ENCODE measurements around the gene RUNX2. TPM values are rescaled to one million over a fixed set of nuclear protein-coding genes. Genes with fewer than 3 reads are reported as not detected.
A peak's percentile ranks its signal among the peaks of the same experiment; 100 is the strongest.
"Not testable (repeated sequence)": the region's sequence is repeated elsewhere in the genome, so short reads cannot be mapped to it uniquely, and the experiment has no call there.

RUNX2 gene
- total RNA-seq, 2 donors from 2014 or later = 6.7 to 29.5 TPM

DNA sequence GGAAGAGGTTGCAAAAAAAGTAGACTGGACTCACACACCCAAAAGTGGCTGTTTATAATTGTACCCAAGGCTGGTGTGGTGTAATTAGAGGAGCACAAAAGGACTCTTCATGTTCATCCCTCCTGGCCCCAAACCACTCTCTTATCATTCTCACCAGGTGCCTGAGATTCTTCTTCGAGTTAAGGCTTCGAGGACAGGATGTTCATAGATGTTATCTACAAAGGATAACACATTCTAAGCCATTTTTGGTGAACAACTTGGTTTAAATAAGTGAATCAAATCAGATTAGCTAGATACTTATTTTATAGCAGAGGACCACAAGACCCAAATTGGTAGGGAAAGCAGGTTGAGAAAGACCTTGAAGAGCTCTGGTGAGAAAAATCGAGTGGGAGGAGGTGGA, 122.7 kb downstream of the RUNX2 start:
- no peak overlapping the region for H3K4me3 Mint-ChIP-seq
- peaks cover 31 to 69% of the 10 kb centered on the region in 2 donors for H3K4me1 Mint-ChIP-seq (ENCODE audit: low read depth in 2 of 2)
- no peaks in the 10 kb centered on the region for H3K9me3 Mint-ChIP-seq
- DNase-seq (ENCODE audit: low spot score) = no peak
- ATAC-seq = no peak
- H3K36me3 Mint-ChIP-seq = peaks cover 11% of the 10 kb centered on the region
- H3K27ac Mint-ChIP-seq = no peak overlapping the region
- H3K27me3 Mint-ChIP-seq = peaks cover 0 to 12% of the 10 kb centered on the region in 2 donors

GRCh38 chr6:45454008-45454911, 126.1 kb downstream of the RUNX2 start:
- H3K36me3 Mint-ChIP-seq = peaks cover 12% of the 10 kb centered on the region
- H3K27ac Mint-ChIP-seq = no peak overlapping the region
- peak overlapping the region; percentile 28 for H3K4me3 Mint-ChIP-seq
- ATAC-seq (peak in 1 of 2 donors; percentile 70), DNase-seq (ENCODE audit: low spot score) (no peak)
- H3K9me3 Mint-ChIP-seq = no peaks in the 10 kb centered on the region
- peaks cover 0 to 6% of the 10 kb centered on the region in 2 donors for H3K27me3 Mint-ChIP-seq
- peaks cover 12 to 53% of the 10 kb centered on the region in 2 donors for H3K4me1 Mint-ChIP-seq (ENCODE audit: low read depth in 2 of 2)

DNA sequence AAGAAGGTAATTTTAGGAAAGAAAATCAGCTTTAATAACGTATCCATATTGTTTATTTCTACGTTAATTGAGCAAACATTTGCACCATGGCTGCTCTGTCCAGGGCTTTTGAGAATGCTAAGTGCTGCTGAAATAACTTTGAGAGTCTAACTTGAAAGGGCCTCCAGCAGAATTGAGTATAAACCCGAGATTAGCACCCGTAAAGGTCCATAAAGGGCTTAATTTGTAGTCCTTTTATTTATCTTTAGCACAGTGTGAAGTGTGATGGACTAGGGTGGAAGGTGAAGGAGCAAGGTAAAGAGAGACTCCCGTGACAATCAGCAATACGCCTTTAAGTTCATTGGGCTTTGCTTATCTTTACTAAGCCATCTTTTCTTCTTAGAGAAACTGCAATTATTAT, 127.3 kb downstream of the RUNX2 start:
- ATAC-seq (no peak), DNase-seq (ENCODE audit: low spot score) (no peak)
- peaks cover 0 to 6% of the 10 kb centered on the region in 2 donors for H3K27me3 Mint-ChIP-seq
- H3K4me3 Mint-ChIP-seq = no peak overlapping the region
- H3K9me3 Mint-ChIP-seq = no peaks in the 10 kb centered on the region
- no peak overlapping the region for H3K27ac Mint-ChIP-seq
- peaks cover 11 to 49% of the 10 kb centered on the region in 2 donors for H3K4me1 Mint-ChIP-seq (ENCODE audit: low read depth in 2 of 2)
- peaks cover 12% of the 10 kb centered on the region for H3K36me3 Mint-ChIP-seq

DNA sequence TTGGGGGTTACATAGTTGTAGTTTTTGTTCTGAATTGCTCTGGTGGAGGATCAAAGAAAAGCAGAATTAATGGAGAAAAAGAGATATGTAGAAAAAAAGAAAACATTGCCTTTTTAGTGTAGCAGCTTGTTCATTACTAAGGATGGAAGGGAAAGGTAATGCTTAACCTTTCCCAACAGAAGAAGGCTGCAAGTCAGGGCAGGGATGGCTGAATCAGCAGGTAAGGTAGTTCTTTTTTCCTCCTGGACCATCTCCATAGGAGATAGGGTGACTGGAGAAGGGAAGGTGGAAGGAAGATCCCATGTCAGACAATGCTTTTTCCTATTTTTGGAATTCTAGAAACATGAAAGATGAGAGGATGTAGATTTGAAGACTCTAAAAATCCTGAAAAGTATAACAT, 129.0 kb downstream of the RUNX2 start:
- Mint-ChIP-seq H3K4me3 (no peak overlapping the region), H3K27me3 (no peaks in the 10 kb centered on the region), H3K9me3 (no peaks in the 10 kb centered on the region), H3K4me1 (ENCODE audit: low read depth in 2 of 2) (peaks cover 9 to 32% of the 10 kb centered on the region in 2 donors), H3K27ac (no peak overlapping the region), H3K36me3 (peaks cover 4% of the 10 kb centered on the region)
- no peak for DNase-seq (ENCODE audit: low spot score)
- no peak for ATAC-seq

- Mint-ChIP-seq H3K27ac (no peak overlapping the region), H3K9me3 (no peaks in the 10 kb centered on the region)
These were observed 130.5 kb downstream of the RUNX2 start for GRCh38 chr6:45458672-45459071.

DNA sequence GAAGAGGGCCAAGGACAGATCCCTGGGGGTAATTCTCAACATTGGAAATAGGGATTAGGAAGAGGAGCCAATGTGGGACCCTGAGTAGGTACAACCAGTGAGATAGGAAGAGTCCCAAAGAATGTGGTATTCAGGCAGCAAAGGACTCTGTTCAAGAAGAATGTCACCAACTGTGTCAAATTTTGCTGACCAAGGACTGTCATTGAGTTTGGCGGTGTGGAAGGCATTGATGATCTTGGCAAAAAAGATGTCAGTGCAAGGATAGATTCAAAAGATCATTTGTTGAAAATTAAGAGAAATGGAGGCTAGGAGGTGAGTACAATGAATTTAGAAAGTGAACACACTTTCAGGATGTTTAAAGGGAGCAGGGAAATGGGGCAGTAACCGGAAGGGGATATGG, 132.0 kb downstream of the RUNX2 start:
- DNase-seq (ENCODE audit: low spot score) (no peak), ATAC-seq (no peak)
- Mint-ChIP-seq H3K9me3 (no peaks in the 10 kb centered on the region), H3K4me1 (ENCODE audit: low read depth in 2 of 2) (peaks cover 0 to 10% of the 10 kb centered on the region in 2 donors), H3K27ac (no peak overlapping the region), H3K4me3 (no peak overlapping the region), H3K36me3 (peaks cover 4% of the 10 kb centered on the region), H3K27me3 (no peaks in the 10 kb centered on the region)

More at GRCh38 chr6:45458672-45459071, 130.5 kb downstream of the RUNX2 start:
- ATAC-seq (no peak), DNase-seq (ENCODE audit: low spot score) (no peak)
- peaks cover 5 to 21% of the 10 kb centered on the region in 2 donors for H3K4me1 Mint-ChIP-seq (ENCODE audit: low read depth in 2 of 2)
- H3K27me3 Mint-ChIP-seq = no peaks in the 10 kb centered on the region
- no peak overlapping the region for H3K4me3 Mint-ChIP-seq
- peaks cover 4% of the 10 kb centered on the region for H3K36me3 Mint-ChIP-seq

GRCh38 chr6:45461486-45461885, 133.4 kb downstream of the RUNX2 start:
- ATAC-seq = no peak
- no peak overlapping the region for H3K4me3 Mint-ChIP-seq
- H3K4me1 Mint-ChIP-seq (ENCODE audit: low read depth in 2 of 2) = peaks cover 0 to 7% of the 10 kb centered on the region in 2 donors

DNA sequence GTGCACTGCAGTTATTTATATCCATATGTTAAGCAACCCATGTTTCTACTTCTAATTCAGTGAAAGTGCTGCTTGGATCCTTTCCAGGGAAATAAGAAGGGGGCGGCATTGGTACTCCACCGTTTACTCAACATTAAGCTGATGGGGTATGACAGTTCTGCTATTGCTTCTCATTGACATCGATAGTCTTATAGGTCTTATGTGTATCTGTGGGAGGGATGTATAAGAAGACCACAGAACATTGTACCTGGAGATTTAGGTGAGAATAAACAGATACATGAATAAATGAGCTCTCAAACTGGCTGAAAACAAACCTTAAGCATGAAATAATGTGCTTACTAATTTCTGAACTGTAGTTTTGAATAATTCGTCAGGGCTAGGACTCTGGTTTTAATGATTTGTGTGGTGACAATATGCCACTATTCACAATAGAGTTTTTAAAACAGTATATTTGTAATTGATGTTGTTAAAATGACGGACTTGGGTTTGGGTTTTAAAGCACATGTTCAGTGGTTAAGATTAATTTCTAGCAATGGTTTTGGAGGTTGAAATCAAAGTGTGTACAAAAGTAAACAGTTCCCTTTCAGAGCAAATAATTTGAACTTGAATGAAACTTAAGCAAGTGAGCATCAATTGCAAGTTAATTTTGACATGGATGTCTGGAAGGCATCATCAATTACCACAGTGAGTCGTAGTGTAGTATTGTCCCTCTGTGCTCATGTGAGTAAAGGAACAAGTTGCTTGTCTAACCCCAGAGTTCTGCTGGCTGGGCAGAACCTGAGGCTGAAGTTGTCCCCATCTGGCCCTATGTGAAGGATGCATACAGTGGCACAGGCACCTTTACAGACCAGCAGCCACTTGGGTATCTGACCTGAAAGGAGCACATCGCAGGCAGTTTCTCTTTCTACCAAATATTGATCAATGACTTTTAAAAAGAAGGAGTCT, 134.3 kb downstream of the RUNX2 start:
- DNase-seq (ENCODE audit: low spot score) (no peak), ATAC-seq (peak in 1 of 2 donors; percentile 60)
- H3K27me3 Mint-ChIP-seq = peaks cover 0 to 3% of the 10 kb centered on the region in 2 donors
- H3K36me3 Mint-ChIP-seq = no peaks in the 10 kb centered on the region
- H3K9me3 Mint-ChIP-seq = no peaks in the 10 kb centered on the region
- H3K4me1 Mint-ChIP-seq (ENCODE audit: low read depth in 2 of 2) = peaks cover 0 to under 1% of the 10 kb centered on the region in 2 donors
- peak overlapping the region; percentile 3 for H3K4me3 Mint-ChIP-seq
- peak overlapping the region in 1 of 2 donors; percentile 54 for H3K27ac Mint-ChIP-seq

More at GRCh38 chr6:45461486-45461885, 133.4 kb downstream of the RUNX2 start:
- no peak for DNase-seq (ENCODE audit: low spot score)
- Mint-ChIP-seq H3K27me3 (no peaks in the 10 kb centered on the region), H3K9me3 (no peaks in the 10 kb centered on the region), H3K36me3 (peaks cover 4% of the 10 kb centered on the region), H3K27ac (no peak overlapping the region)

DNA sequence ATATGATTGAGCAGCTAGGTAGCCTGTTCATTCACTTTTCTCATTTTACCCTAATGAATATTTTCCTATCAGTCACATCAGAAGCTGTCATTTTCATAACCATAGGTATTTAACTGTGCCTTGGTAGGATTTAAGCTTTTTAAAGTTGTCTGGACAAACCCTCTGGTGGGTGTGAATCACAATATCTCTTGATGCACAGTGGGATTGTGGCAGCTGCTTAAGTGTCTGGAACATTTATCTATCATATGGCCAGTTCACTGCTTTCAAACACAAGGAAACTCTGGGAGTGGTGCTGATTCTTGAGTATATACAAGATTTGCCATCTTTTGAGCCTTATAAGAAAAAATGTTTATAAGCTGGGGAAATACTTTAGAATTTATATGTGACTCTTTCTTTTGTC, 136.6 kb downstream of the RUNX2 start:
- no peak for DNase-seq (ENCODE audit: low spot score)
- Mint-ChIP-seq H3K36me3 (no peaks in the 10 kb centered on the region), H3K27me3 (peaks cover 0 to 5% of the 10 kb centered on the region in 2 donors), H3K27ac (no peak overlapping the region), H3K4me1 (ENCODE audit: low read depth in 2 of 2) (peaks cover 2 to 9% of the 10 kb centered on the region in 2 donors), H3K4me3 (no peak overlapping the region), H3K9me3 (no peaks in the 10 kb centered on the region)
- ATAC-seq = no peak

GRCh38 chr6:45466686-45467085, 138.6 kb downstream of the RUNX2 start:
- Mint-ChIP-seq H3K9me3 (no peaks in the 10 kb centered on the region), H3K4me3 (no peak overlapping the region), H3K27me3 (peaks cover 0 to 5% of the 10 kb centered on the region in 2 donors), H3K27ac (no peak overlapping the region), H3K36me3 (no peaks in the 10 kb centered on the region), H3K4me1 (ENCODE audit: low read depth in 2 of 2) (peaks cover 4 to 13% of the 10 kb centered on the region in 2 donors)
- no peak for ATAC-seq
- no peak for DNase-seq (ENCODE audit: low spot score)

DNA sequence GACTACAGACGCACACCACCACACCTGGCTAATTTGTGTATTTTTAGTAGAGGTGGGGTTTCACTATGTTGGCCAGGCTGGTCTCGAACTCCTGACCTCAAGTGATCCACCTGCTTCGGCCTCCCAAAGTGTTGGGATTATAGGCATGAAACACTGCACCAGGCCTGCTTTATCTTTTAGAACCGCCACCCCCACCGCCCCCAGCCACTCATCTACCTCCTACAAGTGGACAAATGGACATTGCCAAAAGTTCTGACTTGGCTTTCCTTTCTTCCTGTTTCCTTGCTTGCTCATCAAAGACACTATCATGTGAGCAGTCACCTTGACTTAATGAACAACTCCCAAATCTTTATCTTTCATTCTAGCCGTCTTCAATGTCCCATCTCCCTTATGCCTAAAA, 139.3 kb downstream of the RUNX2 start:
- DNase-seq (ENCODE audit: low spot score); H3K4me3 Mint-ChIP-seq; H3K27me3 Mint-ChIP-seq; H3K36me3 Mint-ChIP-seq; H3K27ac Mint-ChIP-seq; ATAC-seq; H3K9me3 Mint-ChIP-seq: not testable (repeated sequence)
- peaks cover 4 to 17% of the 10 kb centered on the region in 2 donors for H3K4me1 Mint-ChIP-seq (ENCODE audit: low read depth in 2 of 2)

DNA sequence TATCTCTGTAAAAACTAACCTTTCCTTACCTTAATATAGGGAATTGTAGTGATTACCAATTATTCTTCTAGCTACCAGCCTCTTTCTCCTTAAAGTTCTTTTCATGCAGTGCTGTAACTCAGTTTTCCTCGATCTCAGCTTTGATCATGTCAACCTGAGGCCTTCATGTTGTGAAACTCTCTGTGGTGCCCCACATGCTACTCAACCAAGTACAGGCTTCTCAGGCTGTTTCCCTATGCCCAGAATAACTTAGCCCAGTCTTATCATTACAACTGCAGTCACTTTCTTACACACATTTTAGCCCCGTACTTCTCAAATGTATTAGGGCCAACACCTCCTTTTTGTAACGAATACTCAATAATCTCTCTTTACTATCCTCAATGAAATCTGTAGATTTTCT, 139.7 kb downstream of the RUNX2 start:
- no peak overlapping the region for H3K4me3 Mint-ChIP-seq
- no peaks in the 10 kb centered on the region for H3K9me3 Mint-ChIP-seq
- peaks cover 0 to 5% of the 10 kb centered on the region in 2 donors for H3K27me3 Mint-ChIP-seq
- H3K27ac Mint-ChIP-seq = no peak overlapping the region
- peaks cover 4 to 22% of the 10 kb centered on the region in 2 donors for H3K4me1 Mint-ChIP-seq (ENCODE audit: low read depth in 2 of 2)
- DNase-seq (ENCODE audit: low spot score) (no peak), ATAC-seq (peak in 1 of 2 donors; percentile 69)
- no peaks in the 10 kb centered on the region for H3K36me3 Mint-ChIP-seq

DNA sequence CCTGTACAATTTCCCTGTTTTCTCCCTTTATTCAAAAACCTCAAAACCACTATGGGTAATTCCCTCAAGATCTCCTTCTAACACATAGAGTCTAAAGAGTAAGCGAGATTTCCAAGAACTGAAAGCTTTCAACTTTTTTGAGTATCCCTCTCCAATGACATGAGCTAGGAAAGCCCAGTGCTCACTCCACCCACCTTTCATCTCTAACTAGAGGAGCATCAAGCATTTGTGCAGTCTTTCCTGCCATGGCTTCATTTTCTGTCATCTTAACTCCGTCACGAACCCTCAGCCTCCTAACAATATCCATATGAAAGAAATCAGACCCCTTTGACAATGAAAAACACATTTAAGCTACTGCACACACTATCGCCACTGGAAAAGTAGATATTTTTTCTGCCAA, 141.5 kb downstream of the RUNX2 start:
- no peaks in the 10 kb centered on the region for H3K36me3 Mint-ChIP-seq

More for the DNA sequence above, 141.5 kb downstream of the RUNX2 start:
- no peaks in the 10 kb centered on the region for H3K9me3 Mint-ChIP-seq
- H3K4me3 Mint-ChIP-seq = no peak overlapping the region
- DNase-seq (ENCODE audit: low spot score) (no peak), ATAC-seq (no peak)
- H3K27me3 Mint-ChIP-seq = peaks cover 0 to 5% of the 10 kb centered on the region in 2 donors
- H3K27ac Mint-ChIP-seq = peak overlapping the region in 1 of 2 donors; percentile 38
- H3K4me1 Mint-ChIP-seq (ENCODE audit: low read depth in 2 of 2) = peaks cover 4 to 39% of the 10 kb centered on the region in 2 donors
